NB4 (cell line): ENCODE data around the gene UNK.

ENCODE experiments used
- DNase-seq: peaks from one replicate; pipeline ENCODE4 v3.0.0; 2010; ENCODE audit warnings: low read depth
- H3K4me3 ChIP-seq: one replicate; pipeline ENCODE4 v1.5.1; 2011; ENCODE audit warnings: mild to moderate bottlenecking, low read depth, low read length, moderate library complexity
- MYC ChIP-seq: IDR thresholded peaks from 2 replicates; pipeline ENCODE4 v1.6.1; 2011; ENCODE audit warnings: low read depth, low read length
- POLR2A ChIP-seq: IDR thresholded peaks from 2 replicates; pipeline ENCODE4 v1.6.1; 2011; ENCODE audit warnings: mild to moderate bottlenecking; ENCODE audit not compliant: insufficient read length; ENCODE audit errors: extremely low read depth
- TF ChIP-seq, protein P1 (sequence below): IDR thresholded peaks from 2 replicates; pipeline ENCODE4 v1.6.1; 2011; ENCODE audit warnings: low read depth, low read length
- TF ChIP-seq, protein P2 (sequence below): IDR thresholded peaks from one replicate; pipeline ENCODE4 v1.5.1; 2012; ENCODE audit warnings: low read depth, low read length

Gene UNK

GRCh38 chr17:75832164-75832651 is 47.6 kb downstream of the UNK start:
- TF ChIP-seq, protein P1, sequence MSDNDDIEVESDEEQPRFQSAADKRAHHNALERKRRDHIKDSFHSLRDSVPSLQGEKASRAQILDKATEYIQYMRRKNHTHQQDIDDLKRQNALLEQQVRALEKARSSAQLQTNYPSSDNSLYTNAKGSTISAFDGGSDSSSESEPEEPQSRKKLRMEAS = peak; percentile 87
- TF ChIP-seq, protein P2, sequence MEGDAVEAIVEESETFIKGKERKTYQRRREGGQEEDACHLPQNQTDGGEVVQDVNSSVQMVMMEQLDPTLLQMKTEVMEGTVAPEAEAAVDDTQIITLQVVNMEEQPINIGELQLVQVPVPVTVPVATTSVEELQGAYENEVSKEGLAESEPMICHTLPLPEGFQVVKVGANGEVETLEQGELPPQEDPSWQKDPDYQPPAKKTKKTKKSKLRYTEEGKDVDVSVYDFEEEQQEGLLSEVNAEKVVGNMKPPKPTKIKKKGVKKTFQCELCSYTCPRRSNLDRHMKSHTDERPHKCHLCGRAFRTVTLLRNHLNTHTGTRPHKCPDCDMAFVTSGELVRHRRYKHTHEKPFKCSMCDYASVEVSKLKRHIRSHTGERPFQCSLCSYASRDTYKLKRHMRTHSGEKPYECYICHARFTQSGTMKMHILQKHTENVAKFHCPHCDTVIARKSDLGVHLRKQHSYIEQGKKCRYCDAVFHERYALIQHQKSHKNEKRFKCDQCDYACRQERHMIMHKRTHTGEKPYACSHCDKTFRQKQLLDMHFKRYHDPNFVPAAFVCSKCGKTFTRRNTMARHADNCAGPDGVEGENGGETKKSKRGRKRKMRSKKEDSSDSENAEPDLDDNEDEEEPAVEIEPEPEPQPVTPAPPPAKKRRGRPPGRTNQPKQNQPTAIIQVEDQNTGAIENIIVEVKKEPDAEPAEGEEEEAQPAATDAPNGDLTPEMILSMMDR = no peak
- TF ChIP-seq POLR2A = peak; percentile 54
- TF ChIP-seq MYC = peak; percentile 83
- peak overlapping the region; percentile 56 for H3K4me3 ChIP-seq
- DNase-seq = peak; percentile 90

- TF ChIP-seq, protein P2 = no peak
- TF ChIP-seq MYC (peak; percentile 55; the same call in 1 of the 2 replicates), POLR2A (peak; percentile 16)
- TF ChIP-seq, protein P1 = peak; percentile 61
- DNase-seq = peak; percentile 92
- H3K4me3 ChIP-seq = peak overlapping the region; percentile 56
These were observed 48.2 kb downstream of the UNK start for GRCh38 chr17:75832652-75833400.

- TF ChIP-seq MYC (no peak), POLR2A (no peak)
- TF ChIP-seq, protein P1 = no peak
- TF ChIP-seq, protein P2 = no peak
- no peak overlapping the region for H3K4me3 ChIP-seq
- DNase-seq = no peak
These were observed 49.8 kb downstream of the UNK start for GRCh38 chr17:75834279-75834920.

GRCh38 chr17:75834928-75835653 is 50.5 kb downstream of the UNK start:
- TF ChIP-seq, protein P2 = no peak
- TF ChIP-seq POLR2A = no peak
- no peak for TF ChIP-seq MYC
- TF ChIP-seq, protein P1 = no peak
- H3K4me3 ChIP-seq = no peak overlapping the region

DNA sequence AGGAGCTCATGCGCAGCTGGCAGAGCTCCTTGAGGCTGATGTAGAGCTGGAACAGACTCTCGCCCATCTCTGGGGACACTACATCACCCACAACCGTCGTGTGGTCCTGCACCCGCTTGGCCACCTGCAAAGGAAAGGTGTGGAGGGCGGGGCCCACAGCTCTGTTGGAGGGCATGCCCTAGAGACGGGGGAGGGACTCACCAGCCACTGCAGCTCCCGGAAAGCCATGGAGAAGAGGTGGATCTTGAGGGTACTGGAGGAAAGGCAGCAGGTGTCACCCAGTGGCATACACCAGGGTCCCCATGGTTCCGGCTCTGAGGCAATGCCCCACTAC is 51.0 kb downstream of the UNK start:
- no peak for TF ChIP-seq POLR2A
- TF ChIP-seq, protein P1 = no peak
- TF ChIP-seq MYC = no peak
- TF ChIP-seq, protein P2 = no peak
- H3K4me3 ChIP-seq = no peak overlapping the region
- DNase-seq = no peak

More at GRCh38 chr17:75834928-75835653, 50.5 kb downstream of the UNK start:
- DNase-seq = no peak
